ENCODE measurements around the gene SFT2D1.

SFT2D1 gene

GRCh38 chr6:166308033-166308768 lies 34.1 kb downstream of the SFT2D1 start, which contains the start of gene PRR18:
PRR18 (minus strand) TSS chr6:166308392; CDS start chr6:166308142, 250 bp downstream.
- Histone ChIP-seq H3K79me2 (ENCODE audit: low read length) (no peaks in the 10 kb centered on the region), H3K27me3 (replicated peaks; ENCODE audit: insufficient read depth, low read length) (no peaks in the 10 kb centered on the region), H3K9me3 (replicated peaks; ENCODE audit: insufficient read depth, low read length) (no peaks in the 10 kb centered on the region), H3K9me2 (replicated peaks; ENCODE audit: insufficient read depth, low read length) (no peaks in the 10 kb centered on the region), H3K4me1 (ENCODE audit: low read length) (no peaks in the 10 kb centered on the region), H3K36me3 (replicated peaks; ENCODE audit: insufficient read depth, low read length) (no peaks in the 10 kb centered on the region), H3F3A (ENCODE audit: insufficient read depth, low read length) (no peaks in the 10 kb centered on the region), H4K20me1 (ENCODE audit: insufficient read depth, low read length) (no peaks in the 10 kb centered on the region), H2AFZ (ENCODE audit: low read length) (peak within 1 kb of the TSS; percentile 50), H3K4me2 (ENCODE audit: low read depth, low read length) (peak within 1 kb of the TSS; percentile 70), H3K27ac (ENCODE audit: low read length) (no peak within 1 kb of the TSS), H3K9ac (ENCODE audit: low read length) (peak within 1 kb of the TSS; percentile 41; the same call in 1 of the 2 replicates), H3K4me3 (ENCODE audit: low read length) (peak within 1 kb of the TSS; percentile 62)
- DNase-seq: no peak
- TF ChIP-seq EZH2 (optimal IDR thresholded peaks at IDR 0.05; ENCODE audit: low read depth, low read length) (no peak), EZH2phosphoT487 (IDR thresholded peaks at IDR 0.05; ENCODE audit: low read length) (no peak), CTCF (IDR thresholded peaks at IDR 0.05; ENCODE audit: low read length) (no peak)

GRCh38 chr6:166307082-166308032 lies 35.0 kb downstream of the SFT2D1 start:
- Histone ChIP-seq H3K27me3 (replicated peaks; ENCODE audit: insufficient read depth, low read length) (no peaks in the 10 kb centered on the region), H3K4me2 (ENCODE audit: low read depth, low read length) (peak overlapping the region; percentile 70; the same call in 1 of the 2 replicates), H3K36me3 (replicated peaks; ENCODE audit: insufficient read depth, low read length) (no peaks in the 10 kb centered on the region), H4K20me1 (ENCODE audit: insufficient read depth, low read length) (no peaks in the 10 kb centered on the region), H3K4me1 (ENCODE audit: low read length) (no peaks in the 10 kb centered on the region), H3K79me2 (ENCODE audit: low read length) (no peaks in the 10 kb centered on the region), H3K9me3 (replicated peaks; ENCODE audit: insufficient read depth, low read length) (no peaks in the 10 kb centered on the region), H3K4me3 (ENCODE audit: low read length) (no peak overlapping the region), H2AFZ (ENCODE audit: low read length) (no peak overlapping the region), H3K9me2 (replicated peaks; ENCODE audit: insufficient read depth, low read length) (no peaks in the 10 kb centered on the region), H3K27ac (ENCODE audit: low read length) (no peak overlapping the region), H3F3A (ENCODE audit: insufficient read depth, low read length) (no peaks in the 10 kb centered on the region), H3K9ac (ENCODE audit: low read length) (no peak overlapping the region)
- TF ChIP-seq EZH2phosphoT487 (IDR thresholded peaks at IDR 0.05; ENCODE audit: low read length) (no peak), CTCF (IDR thresholded peaks at IDR 0.05; ENCODE audit: low read length) (no peak), EZH2 (optimal IDR thresholded peaks at IDR 0.05; ENCODE audit: low read depth, low read length) (no peak)
- no peak for DNase-seq

GRCh38 chr6:166306378-166307081 lies 35.8 kb downstream of the SFT2D1 start:
- Histone ChIP-seq H3K79me2 (ENCODE audit: low read length) (no peaks in the 10 kb centered on the region), H3K9me3 (replicated peaks; ENCODE audit: insufficient read depth, low read length) (no peaks in the 10 kb centered on the region), H3K4me1 (ENCODE audit: low read length) (no peaks in the 10 kb centered on the region), H2AFZ (ENCODE audit: low read length) (no peak overlapping the region), H3K27me3 (replicated peaks; ENCODE audit: insufficient read depth, low read length) (no peaks in the 10 kb centered on the region), H4K20me1 (ENCODE audit: insufficient read depth, low read length) (no peaks in the 10 kb centered on the region), H3K36me3 (replicated peaks; ENCODE audit: insufficient read depth, low read length) (no peaks in the 10 kb centered on the region), H3F3A (ENCODE audit: insufficient read depth, low read length) (no peaks in the 10 kb centered on the region), H3K9ac (ENCODE audit: low read length) (no peak overlapping the region), H3K9me2 (replicated peaks; ENCODE audit: insufficient read depth, low read length) (no peaks in the 10 kb centered on the region), H3K4me2 (ENCODE audit: low read depth, low read length) (no peak overlapping the region), H3K4me3 (ENCODE audit: low read length) (no peak overlapping the region), H3K27ac (ENCODE audit: low read length) (no peak overlapping the region)
- TF ChIP-seq CTCF (IDR thresholded peaks at IDR 0.05; ENCODE audit: low read length) (no peak), EZH2 (optimal IDR thresholded peaks at IDR 0.05; ENCODE audit: low read depth, low read length) (no peak), EZH2phosphoT487 (IDR thresholded peaks at IDR 0.05; ENCODE audit: low read length) (no peak)
- no peak for DNase-seq
